NT2/D1 (cell line): ENCODE measurements around the gene SFR1.

Source experiments
- SUZ12 ChIP-seq: IDR thresholded peaks from 2 replicates; pipeline ENCODE4 v1.6.1; 2011; ENCODE audit not compliant: insufficient read length, insufficient read depth; ENCODE audit errors: extremely low read depth
- ZNF274 ChIP-seq: IDR thresholded peaks from 2 replicates; pipeline ENCODE4 v1.6.1; 2011; ENCODE audit warnings: mild to moderate bottlenecking, low read depth, low read length

- TF ChIP-seq SUZ12, result no peak
- no peak for TF ChIP-seq ZNF274
Observed at GRCh38 chr10:104170610-104171254, 48.8 kb downstream of the SFR1 start.
